Left ventricle myocardium superior (tissue), 1 donor: ENCODE measurements around the gene CHRNB2. TPM values are rescaled to one million over a fixed set of nuclear protein-coding genes. Genes with fewer than 3 reads are reported as not detected.

Source experiments
- ATAC-seq: fragments of 200-7000 bp; cut with Tn5 transposase; one replicate; pipeline ENCODE4 v1.9.1; 2020; ENCODE audit warnings: mild to moderate bottlenecking, moderate library complexity
- DNase-seq: peaks from one replicate; pipeline ENCODE4 v3.0.0-alpha.2; 2020
- intact Hi-C: fragments of 100-400 bp; cut with micrococcal nuclease; formaldehyde crosslinking; loops from one replicate; pipeline ENCODE4 v1.11.0; 2022
- total RNA-seq: library from RNA; stranded (reverse); fragmentation: NEBNext Ultra II Directional; extraction: Animal tissue kit (Norgen Biotek cat#: 25700); gene quantifications from one replicate; pipeline ENCODE4 v1.2.1, GENCODE V29; 2021
- donor health status: DM: no; HTN: yes; CAD: no; lungs with severe emphysema.

Gene CHRNB2
- total RNA-seq, 1 donor from 2014 or later, result not detected

DNA sequence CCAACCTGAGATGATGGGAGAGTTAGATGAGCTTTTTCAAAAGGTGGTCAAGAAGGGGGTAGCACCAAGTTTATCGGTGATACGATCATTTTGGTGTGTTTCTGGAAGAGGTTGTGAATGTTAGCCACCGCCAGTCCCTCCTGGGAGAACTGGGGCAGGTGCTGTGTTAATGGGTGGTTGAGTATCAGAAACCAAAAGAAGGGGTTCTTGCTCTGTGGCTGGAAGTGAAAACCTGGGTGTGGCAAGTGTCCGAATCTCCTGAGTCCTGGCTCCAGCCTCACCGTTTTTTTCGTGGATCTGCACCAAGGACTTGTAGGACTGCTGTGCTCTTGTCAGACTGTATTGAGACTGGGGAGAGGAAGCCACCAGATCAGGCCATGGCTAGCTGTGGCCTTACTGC lies 16.9 kb upstream of the CHRNB2 start:
- ATAC-seq (no peak), DNase-seq (no peak)
- intact Hi-C loops, result no loop called here

DNA sequence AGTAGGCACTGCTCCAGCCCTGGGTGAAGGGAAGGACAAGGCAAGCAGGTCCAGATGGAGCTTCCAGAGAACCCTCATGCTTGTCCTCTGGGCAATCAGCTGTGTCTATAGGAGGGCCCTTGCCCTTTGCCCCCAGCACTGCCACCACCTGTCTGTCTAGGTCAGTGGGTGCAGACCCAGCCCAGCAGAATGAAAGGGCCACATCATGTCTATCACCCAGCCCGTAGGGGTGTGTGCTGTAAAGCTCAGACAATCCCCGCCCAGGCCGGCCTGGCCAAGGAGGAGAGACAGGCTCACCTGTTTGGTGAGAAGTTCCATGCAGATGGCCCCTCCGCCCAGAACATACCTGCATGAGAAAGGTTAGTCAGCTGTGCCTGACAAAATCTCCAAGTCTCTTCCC lies 16.1 kb upstream of the CHRNB2 start:
- DNase-seq, result no peak
- intact Hi-C loops, result no loop called here
- no peak for ATAC-seq

DNA sequence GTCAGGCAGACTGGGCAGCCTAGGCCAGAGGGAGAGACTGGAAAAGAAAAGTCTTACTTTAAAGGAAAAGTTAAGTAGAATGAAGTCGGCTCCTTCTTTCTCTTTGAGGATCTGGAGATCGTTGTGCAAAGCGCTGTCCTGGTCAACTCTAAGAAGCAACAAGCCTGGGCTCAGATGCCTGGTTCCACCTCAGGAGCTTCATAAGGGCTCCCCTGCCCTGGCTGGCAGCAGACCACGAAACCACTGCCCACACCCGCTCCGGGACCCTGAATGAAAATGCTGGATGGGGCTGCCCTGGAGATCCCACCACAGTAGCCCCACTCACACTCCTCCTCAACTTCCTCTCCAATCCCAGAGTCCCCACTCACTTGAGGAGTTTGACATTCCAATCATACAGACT lies 15.5 kb upstream of the CHRNB2 start:
- no peak for ATAC-seq
- intact Hi-C loops, result no loop called here
- no peak for DNase-seq

DNA sequence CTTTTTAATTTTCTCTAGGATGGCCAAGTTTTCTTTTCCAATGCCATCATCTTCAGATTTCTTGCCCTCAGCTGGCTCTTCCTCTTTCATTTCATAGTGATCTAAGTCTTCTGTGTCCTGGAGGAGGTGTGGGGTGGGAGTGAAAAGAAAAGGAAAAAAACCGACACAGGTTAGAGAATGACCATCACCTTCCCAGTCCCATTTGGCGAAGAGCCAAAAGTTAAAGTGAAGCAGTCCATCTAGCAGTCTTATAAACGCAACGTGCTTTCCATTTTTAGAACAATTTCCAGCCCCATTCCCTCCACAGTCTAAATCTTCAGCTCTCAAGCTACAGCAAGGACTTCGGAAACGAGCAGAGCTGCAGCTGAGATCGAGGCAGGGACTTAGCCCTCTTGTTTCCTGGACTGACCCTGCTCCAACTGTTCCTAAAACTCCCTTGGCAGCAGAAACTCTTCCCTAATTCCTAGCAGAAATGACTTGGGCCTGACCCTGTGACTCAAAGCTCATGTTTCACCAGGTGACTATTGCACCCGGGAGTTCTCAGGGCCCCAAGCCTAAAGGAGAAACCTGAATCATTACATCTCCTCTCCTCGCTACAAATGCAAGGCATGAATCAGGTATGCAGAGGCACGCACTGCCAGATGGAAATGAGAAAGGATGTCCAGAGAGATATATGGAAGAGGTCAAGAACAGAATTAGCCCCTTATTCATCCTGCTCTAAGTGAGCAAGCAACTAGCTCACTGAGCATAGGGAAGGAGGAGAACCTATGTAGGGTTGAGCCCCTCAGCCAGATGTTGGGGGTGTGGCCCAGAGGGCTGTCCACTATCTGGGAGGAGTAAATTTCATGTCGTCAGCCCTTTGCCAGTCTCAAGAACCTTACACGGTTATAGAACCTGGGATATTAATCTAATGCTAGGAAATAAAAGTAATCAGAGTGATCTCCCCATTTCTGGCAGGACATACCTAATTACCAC lies 14.2 kb upstream of the CHRNB2 start:
- ATAC-seq, result no peak
- intact Hi-C loops, result no loop called here
- DNase-seq, result no peak

DNA sequence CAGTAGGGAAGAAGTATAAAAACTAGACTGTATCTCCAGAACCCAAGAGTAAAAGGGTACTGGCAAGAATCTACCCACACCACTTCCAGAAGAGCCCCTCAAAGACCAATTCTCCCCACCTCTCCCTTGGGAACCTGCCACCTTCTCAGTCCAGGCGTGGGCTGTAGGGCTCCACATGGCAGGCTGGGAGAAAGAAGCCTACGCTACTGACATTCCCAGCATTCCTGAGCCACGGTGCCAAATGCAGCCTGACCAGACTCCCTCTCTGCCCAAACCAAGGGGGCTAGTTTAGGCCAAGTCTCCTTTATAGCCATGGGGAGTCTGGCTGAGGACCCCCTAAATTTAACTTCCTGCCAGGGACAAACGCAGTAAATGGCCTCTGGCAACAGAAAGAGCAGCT lies 11.2 kb upstream of the CHRNB2 start:
- DNase-seq (peak; percentile 50), ATAC-seq (no peak)
- intact Hi-C loops, result no loop called here

DNA sequence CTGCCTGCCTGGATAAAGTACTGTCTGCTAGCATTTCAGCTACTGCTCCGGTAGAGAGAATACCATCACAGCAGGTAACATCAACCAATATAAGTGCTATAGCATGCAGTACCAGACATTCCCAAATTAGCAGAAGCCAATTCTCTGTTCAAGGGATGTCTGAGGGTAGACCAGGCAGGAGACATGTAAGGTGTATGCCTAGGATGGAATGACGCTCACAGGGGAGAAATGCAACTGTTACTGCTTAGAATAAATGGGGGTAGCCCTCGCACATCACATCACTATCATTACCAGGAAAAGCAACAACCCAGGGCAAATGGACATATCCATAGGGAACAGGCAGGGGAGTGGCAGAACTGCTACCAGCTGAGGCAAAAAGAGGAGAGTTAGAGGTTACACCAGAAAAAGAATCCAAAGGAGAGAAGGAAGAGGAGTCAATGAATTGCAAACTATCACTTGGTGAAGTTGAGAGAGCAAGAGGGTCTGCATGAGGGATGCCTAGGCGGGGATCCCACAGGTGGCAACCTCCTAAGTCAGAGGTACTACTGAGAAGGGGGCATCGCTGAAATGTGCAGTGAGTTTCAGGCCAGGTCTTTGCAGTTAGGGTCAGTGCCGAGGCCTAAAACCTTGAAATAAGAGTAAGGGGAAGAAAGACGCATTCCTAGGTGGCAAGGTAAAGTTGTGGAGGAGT lies 10.2 kb upstream of the CHRNB2 start:
- intact Hi-C loops, result no loop called here
- DNase-seq (no peak), ATAC-seq (no peak)

DNA sequence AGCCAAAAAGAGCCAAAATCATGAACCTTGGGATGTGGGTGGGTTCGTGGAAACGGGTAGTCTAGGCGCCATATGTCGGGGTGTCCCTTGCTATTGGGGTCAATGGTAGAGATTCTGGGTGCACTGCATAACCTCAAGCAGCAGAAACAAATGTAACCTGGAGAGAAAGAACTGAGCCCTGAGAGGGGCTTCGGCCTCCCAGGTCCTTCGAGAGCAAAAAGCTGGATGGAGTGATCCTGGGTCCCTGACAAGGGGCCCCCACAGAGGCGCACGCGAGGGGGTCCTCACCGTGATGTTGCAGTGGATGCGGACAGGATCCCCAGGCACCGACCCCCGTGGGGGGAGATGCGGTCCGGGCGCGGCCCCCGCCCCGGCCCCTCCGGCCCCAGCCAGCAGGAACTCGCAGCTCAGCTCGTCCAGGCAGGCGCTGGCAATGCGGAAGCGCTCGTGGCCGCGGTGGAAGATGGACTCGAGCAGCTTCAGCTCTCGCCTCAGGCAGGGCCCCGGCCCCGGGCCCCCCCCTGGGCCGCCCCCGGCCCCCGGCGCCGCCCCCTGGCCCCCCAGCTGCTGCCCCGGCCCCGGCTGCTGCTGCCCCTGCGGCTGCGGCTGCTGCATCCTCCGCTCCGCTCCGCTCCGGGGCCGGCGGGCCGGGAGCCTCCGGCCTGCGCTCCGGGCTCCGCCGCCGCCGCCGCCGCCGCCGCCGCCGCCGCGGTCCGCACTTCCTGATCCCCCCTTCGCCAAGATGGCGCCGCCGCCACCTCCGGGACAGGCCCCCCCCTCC lies 9.4 kb upstream of the CHRNB2 start, which contains the start of gene UBE2Q1:
UBE2Q1 (minus strand) TSS at position 724 of the 781 bp plus-strand sequence; CDS start at position 615, 109 bp downstream.
- intact Hi-C loops, result no loop called here
- ATAC-seq (no peak), DNase-seq (peak; percentile 74)

DNA sequence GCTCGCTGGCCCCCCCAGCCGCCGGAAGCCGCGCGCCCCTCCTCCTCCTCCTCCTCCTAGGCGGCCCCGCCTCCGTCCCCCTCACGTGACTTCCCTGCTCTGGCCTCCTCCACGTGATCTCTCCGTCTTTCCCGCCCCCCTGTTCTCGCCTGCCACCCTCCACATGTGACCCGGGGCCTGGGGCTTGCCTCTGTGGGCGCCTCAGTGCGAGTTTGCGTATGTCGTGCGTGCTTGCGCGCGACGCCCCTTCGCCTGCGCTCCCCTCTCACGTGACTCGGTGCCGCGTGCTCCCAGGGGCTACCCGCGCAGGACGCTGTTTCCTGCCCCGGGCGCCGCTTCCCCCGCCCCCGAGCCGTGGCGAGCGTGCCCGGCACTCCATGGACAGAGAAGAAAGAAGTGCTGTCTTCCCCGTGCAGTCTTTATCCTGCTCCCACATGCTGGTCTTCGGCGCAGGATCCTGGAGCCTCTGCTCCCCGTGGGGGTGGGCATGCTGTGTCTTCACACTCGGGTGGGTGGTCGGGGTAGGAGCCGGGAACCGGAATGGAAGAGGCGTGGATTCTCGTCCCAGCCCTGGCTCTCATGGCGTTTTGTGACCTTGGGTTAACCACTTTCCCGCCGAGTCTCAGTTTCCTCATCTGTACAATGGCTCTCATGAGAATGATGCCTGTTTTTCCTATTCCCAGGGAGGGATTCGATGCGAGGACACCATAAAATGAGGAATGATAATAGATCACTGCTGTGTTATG lies 8.7 kb upstream of the CHRNB2 start:
- DNase-seq, result peak; percentile 99
- intact Hi-C loops, result no loop called here
- ATAC-seq, result peak; percentile 96

DNA sequence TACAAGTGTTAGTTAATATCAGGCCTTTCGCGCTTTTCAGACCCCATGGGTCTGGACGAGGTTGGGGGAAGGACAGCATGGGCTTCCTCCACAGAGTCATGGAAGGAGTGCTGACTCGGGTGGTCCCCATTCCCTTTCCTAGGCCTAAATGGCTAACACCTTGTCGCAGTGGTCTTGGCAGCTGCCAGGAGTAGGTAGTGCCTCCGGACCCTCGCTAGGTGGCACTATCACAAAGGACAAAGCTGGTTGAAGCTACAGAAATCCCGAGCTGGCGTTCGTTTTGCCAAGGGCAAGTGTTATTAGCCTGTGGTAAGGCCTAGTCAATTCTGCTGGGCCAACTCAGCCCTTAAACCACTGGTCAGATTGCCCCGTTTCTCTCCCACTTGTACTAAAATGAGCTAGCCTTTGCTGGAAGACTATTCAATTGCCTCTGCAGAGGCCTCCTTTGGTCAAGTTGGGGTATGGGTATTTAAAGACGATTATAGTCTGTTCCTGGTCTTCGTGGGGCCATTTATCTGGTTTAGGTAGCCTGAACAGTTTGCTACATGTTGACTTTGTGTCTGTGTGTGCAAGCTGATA lies 8.0 kb upstream of the CHRNB2 start:
- peak; percentile 81 for DNase-seq
- intact Hi-C loops, result loop anchor here (5.0 kb wide), 1 partner anchor 323 kb away; no protein-coding TSS in a partner anchor
- peak; percentile 77 for ATAC-seq

DNA sequence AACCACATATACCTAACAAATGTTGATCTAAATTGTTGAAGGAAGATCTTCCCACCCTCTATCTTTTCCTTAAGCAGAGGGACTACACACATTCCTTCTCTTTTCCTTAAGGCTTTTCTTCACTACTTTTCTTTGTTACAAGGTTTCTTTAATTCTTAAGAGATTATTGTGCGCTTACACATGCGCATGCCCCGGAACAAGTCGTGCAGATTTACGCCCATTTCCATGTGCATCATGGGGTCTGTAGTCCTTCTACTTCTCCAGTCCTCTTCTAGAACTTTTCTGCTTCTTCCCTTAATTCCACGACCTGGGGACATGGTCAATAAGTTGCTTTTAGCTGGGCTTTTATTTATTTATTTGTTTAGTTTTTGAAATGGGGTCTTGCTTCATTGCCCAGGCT lies 1.7 kb upstream of the CHRNB2 start:
- ATAC-seq, result no peak
- intact Hi-C loops, result no loop called here

DNA sequence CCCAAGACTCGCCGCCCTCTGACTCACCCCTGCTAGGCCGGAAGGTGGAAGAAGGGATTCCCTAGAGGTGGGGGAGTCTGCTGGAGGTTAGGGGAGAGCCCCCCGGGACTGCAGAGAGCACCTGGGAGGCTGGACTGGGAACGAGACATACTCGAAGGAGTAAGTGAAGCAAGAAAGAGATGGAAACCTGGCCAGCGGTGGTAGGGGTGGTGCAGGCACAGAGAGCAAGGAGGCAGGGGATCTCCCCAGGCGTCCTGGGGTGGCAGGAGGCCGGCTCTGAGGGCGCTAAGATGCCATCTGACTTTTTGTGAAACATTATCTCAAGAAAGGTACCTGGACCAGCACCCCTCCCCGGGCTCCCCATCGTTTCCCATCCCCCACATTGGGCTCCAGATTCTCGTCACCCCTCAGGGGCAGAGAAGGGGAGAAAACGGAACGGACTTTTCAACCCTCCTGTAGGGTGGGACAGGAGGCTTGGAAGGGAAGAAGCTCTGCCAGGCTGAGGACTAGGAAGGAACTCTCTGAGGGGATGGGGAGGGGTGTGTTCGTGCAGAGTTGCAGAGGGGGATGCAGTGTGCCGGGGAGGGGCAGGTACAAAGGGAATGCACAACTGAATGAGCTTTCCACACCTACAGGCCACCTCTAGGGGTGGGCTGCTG lies 708 bp downstream of the CHRNB2 start:
- intact Hi-C loops, result no loop called here
- ATAC-seq (no peak), DNase-seq (no peak)

More for the DNA sequence above, 1.7 kb upstream of the CHRNB2 start:
- DNase-seq, result no peak

DNA sequence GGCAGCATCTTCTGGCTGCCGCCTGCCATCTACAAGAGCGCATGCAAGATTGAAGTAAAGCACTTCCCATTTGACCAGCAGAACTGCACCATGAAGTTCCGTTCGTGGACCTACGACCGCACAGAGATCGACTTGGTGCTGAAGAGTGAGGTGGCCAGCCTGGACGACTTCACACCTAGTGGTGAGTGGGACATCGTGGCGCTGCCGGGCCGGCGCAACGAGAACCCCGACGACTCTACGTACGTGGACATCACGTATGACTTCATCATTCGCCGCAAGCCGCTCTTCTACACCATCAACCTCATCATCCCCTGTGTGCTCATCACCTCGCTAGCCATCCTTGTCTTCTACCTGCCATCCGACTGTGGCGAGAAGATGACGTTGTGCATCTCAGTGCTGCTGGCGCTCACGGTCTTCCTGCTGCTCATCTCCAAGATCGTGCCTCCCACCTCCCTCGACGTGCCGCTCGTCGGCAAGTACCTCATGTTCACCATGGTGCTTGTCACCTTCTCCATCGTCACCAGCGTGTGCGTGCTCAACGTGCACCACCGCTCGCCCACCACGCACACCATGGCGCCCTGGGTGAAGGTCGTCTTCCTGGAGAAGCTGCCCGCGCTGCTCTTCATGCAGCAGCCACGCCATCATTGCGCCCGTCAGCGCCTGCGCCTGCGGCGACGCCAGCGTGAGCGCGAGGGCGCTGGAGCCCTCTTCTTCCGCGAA lies 3.8 kb downstream of the CHRNB2 start:
- ATAC-seq, result no peak
- intact Hi-C loops, result no loop called here
- no peak for DNase-seq

DNA sequence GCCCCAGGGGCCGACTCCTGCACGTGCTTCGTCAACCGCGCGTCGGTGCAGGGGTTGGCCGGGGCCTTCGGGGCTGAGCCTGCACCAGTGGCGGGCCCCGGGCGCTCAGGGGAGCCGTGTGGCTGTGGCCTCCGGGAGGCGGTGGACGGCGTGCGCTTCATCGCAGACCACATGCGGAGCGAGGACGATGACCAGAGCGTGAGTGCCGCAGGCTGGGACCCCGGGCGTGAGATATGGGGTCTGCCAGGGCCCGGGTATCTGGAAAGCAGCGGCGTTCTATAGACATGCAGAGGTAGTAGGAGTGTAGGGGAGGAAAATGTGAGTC lies 4.3 kb downstream of the CHRNB2 start:
- DNase-seq, result no peak
- intact Hi-C loops, result no loop called here
- no peak for ATAC-seq

DNA sequence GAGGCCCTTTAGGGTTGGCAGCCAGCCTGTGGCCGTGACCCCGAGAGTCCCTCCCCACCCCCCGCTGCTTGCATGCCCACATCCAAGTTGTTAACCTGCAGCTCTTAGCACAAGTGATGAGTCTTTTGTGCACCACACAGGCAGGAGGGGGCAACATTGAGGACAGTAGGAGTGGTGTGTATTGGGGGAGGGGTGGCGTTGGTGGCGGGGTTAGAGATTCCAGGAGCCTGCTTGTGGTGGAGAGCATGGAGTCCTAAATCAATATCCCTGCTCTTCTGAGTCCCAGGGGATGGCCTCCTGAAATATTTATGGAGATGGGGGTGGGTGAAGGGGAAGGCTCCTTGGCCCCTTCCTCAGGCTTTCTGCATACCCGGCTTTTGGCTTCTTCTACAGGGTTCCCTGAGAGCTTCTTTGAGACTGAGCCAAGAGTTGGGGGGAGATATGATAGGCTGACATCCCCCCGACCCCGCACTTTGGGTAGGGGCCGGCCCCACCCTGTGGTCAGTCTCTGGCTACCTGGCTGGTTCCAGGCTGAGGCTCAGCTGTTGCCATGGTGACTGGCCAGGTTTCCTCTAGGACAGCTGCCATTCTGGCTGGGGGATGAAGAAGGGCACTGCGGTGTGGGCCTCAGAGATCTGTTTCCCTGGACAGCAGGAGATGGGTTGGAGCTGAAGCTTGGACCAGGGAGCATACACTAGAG lies 5.0 kb downstream of the CHRNB2 start:
- intact Hi-C loops, result no loop called here
- ATAC-seq, result no peak

DNA sequence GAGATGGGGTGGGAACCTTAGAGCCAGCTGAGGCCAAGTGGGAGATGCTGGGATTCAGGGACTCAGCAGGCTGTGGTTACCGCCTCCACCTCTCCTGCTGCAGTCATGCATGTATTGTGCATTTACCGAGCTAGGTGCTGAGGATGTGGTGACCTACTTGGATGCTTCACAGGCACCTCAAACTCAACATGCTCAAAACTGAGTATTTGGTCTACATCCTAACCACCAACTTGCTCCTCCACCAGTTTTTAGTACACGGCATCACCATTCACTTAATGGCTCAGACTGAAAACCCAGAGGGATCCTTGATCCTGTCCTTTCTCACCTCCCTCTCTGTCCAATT lies 5.6 kb downstream of the CHRNB2 start:
- ATAC-seq (no peak), DNase-seq (no peak)
- intact Hi-C loops, result no loop called here

More for the DNA sequence above, 5.0 kb downstream of the CHRNB2 start:
- no peak for DNase-seq

DNA sequence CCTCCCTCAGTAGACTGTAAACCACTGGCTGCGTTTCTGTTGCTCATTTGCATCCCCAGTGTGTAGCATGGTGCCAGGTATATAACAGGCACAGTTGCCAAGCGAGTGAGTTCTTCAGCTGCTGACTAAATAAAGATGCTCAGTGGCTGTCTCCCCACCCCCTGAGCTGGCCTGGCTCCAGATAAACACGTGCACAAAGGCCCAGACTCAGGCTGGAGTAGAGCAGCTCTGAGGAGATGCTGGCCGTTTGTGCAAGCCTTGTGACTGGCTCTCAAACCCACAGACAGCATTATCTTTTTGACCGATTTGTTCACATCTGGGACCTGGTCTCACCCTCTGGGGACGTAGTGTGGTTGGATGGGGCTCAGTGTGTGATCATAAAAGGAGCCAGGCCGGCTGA lies 7.1 kb downstream of the CHRNB2 start:
- intact Hi-C loops, result no loop called here
- no peak for DNase-seq
- ATAC-seq, result no peak
